Head of caudate nucleus (tissue), 42 donors: ENCODE measurements around the gene FMO2.
A peak's percentile ranks its signal among the peaks of the same experiment; 100 is the strongest.

Source experiments
- DNase-seq, 42 donors: peaks; one replicate each; pipeline versions ENCODE4 v3.0.0 to v3.0.0-alpha.2; 2020 to 2021; ENCODE audit warnings: mixed read lengths in 7 of 42
- intact Hi-C: fragments of 100-400 bp; cut with DNase I; formaldehyde crosslinking; loops from one replicate; pipeline ENCODE4 v1.15.0; 2022

FMO2 gene

GRCh38 chr1:171167785-171168184 lies 17.3 kb upstream of the FMO2 start:
- DNase-seq, result no peak
- intact Hi-C loops, result no loop called here

GRCh38 chr1:171172471-171172870 lies 12.6 kb upstream of the FMO2 start:
- DNase-seq, result no peak

GRCh38 chr1:171173069-171173468 lies 12.0 kb upstream of the FMO2 start:
- intact Hi-C loops, result no loop called here
- no peak for DNase-seq

More at GRCh38 chr1:171172471-171172870, 12.6 kb upstream of the FMO2 start:
- intact Hi-C loops, result no loop called here

- intact Hi-C loops, result no loop called here
- DNase-seq, result no peak
Measured at GRCh38 chr1:171174560-171175294, 10.4 kb upstream of the FMO2 start.

- intact Hi-C loops, result no loop called here
- DNase-seq, result no peak
Measured at GRCh38 chr1:171177261-171177660, 7.8 kb upstream of the FMO2 start.

GRCh38 chr1:171179318-171180227 lies 5.5 kb upstream of the FMO2 start:
- intact Hi-C loops, result no loop called here
- DNase-seq, result no peak

GRCh38 chr1:171180670-171181069 lies 4.4 kb upstream of the FMO2 start:
- intact Hi-C loops, result no loop called here
- no peak for DNase-seq

- intact Hi-C loops, result no loop called here
- peak in 36 of 42 donors; percentile 2 to 78 (median 38) for DNase-seq
Measured at GRCh38 chr1:171188388-171189266, 3.5 kb downstream of the FMO2 start.

GRCh38 chr1:171191992-171192391 lies 6.9 kb downstream of the FMO2 start:
- DNase-seq, result no peak
- intact Hi-C loops, result no loop called here

- intact Hi-C loops, result no loop called here
- DNase-seq, result no peak
Measured at GRCh38 chr1:171195767-171196166, 10.7 kb downstream of the FMO2 start.

- intact Hi-C loops, result no loop called here
- no peak for DNase-seq
Measured at GRCh38 chr1:171196351-171196750, 11.3 kb downstream of the FMO2 start.

- intact Hi-C loops, result no loop called here
- DNase-seq, result no peak
Measured at GRCh38 chr1:171198081-171198480, 13.0 kb downstream of the FMO2 start.

GRCh38 chr1:171204296-171204695 lies 19.2 kb downstream of the FMO2 start:
- intact Hi-C loops, result no loop called here
- DNase-seq, result no peak

- intact Hi-C loops, result no loop called here
- no peak for DNase-seq
Measured at GRCh38 chr1:171206204-171206977, 21.3 kb downstream of the FMO2 start.

- DNase-seq, result no peak
- intact Hi-C loops, result no loop called here
Measured at GRCh38 chr1:171206978-171207355, 21.9 kb downstream of the FMO2 start.

GRCh38 chr1:171207377-171207776 lies 22.3 kb downstream of the FMO2 start:
- DNase-seq, result no peak
- intact Hi-C loops, result no loop called here

GRCh38 chr1:171210355-171210754 lies 25.3 kb downstream of the FMO2 start:
- intact Hi-C loops, result no loop called here
- DNase-seq, result no peak

GRCh38 chr1:171212607-171213351 lies 27.7 kb downstream of the FMO2 start:
- DNase-seq, result no peak
- intact Hi-C loops, result no loop called here
